Panc1 (cell line): ENCODE results near the gene TSPYL4. TPM values are rescaled to one million over a fixed set of nuclear protein-coding genes. Genes with fewer than 3 reads are reported as not detected.

ENCODE experiments used
- ATAC-seq: fragments of 200-7000 bp; cut with Tn5 transposase; 2 replicates; pipeline ENCODE4 v1.9.1; 2020; ENCODE audit warnings: mild to moderate bottlenecking, moderate library complexity
- Bru-seq: library from RNA; stranded (reverse); fragments of 400-500 nt; gene quantifications from one replicate; lab custom pipeline; 2021; lab: Mats Ljungman, UMichigan
- BruChase-seq, 2 experiments: library from RNA; stranded (reverse); fragments of 400-500 nt; gene quantifications; one replicate each; lab custom pipeline; 2021; lab: Mats Ljungman, UMichigan
- BruUV-seq: library from RNA; stranded (reverse); fragments of 400-500 nt; replicated peaks from 2 replicates; lab custom pipeline; 2021; lab: Mats Ljungman, UMichigan
- CTCF ChIA-PET: fragments of 300-600 bp; sonication (Branson Sonifier 250); formaldehyde crosslinking; loops from one replicate; lab custom pipeline; 2022; ENCODE audit warnings: antibody characterized with exemption; lab: Charles Lee
- POLR2A ChIA-PET: fragments of 300-600 bp; sonication (Branson Sonifier 250); formaldehyde crosslinking; loops from one replicate; lab custom pipeline; 2022; ENCODE audit warnings: antibody characterized with exemption; lab: Charles Lee
- DNase-seq: peaks from one replicate; pipeline ENCODE4 v3.0.0-alpha.2; 2010; ENCODE audit warnings: low read depth, low spot score
- H3K27ac ChIP-seq: 2 replicates; pipeline ENCODE4 v1.5.1; 2011; ENCODE audit warnings: mild to moderate bottlenecking, low read length, inconsistent platforms
- H3K27me3 ChIP-seq: fragments of 200-500 bp; sonication (Bioruptor generic); 2 replicates; pipeline ENCODE4 v1.6.0; 2014; ENCODE audit warnings: low read length, inconsistent platforms; ENCODE audit not compliant: control insufficient read depth, insufficient read depth
- H3K36me3 ChIP-seq: fragments of 200-500 bp; sonication (Bioruptor generic); 2 replicates; pipeline ENCODE4 v1.5.1; 2014; ENCODE audit warnings: inconsistent platforms, mild to moderate bottlenecking, low read length, moderate library complexity; ENCODE audit not compliant: control insufficient read depth, insufficient read depth
- H3K4me1 ChIP-seq: 2 replicates; pipeline ENCODE4 v1.5.1; 2011; ENCODE audit warnings: inconsistent platforms, mild to moderate bottlenecking, low read length, moderate library complexity; ENCODE audit not compliant: control insufficient read depth, insufficient read depth
- H3K4me3 ChIP-seq, 2 experiments: 2 replicates each; pipeline ENCODE4 v1.5.1; 2011 to 2012; ENCODE audit warnings: low read depth in 2 of 2, low read length in 2 of 2, mild to moderate bottlenecking in 2 of 2, inconsistent platforms in 1 of 2, moderate library complexity in 1 of 2
- H3K9me3 ChIP-seq: fragments of 200-500 bp; sonication (Bioruptor generic); 2 replicates; pipeline ENCODE4 v1.5.1; 2014; ENCODE audit warnings: low read depth, mild to moderate bottlenecking, inconsistent platforms, low read length, moderate library complexity; ENCODE audit not compliant: control insufficient read depth, insufficient read depth
- POLR2AphosphoS5 ChIP-seq: IDR thresholded peaks from 2 replicates; pipeline ENCODE4 v1.6.1; 2012; ENCODE audit warnings: mild to moderate bottlenecking, low read depth, low read length, moderate library complexity
- SIN3A ChIP-seq: IDR thresholded peaks from 2 replicates; pipeline ENCODE4 v1.6.1; 2012; ENCODE audit warnings: low read depth, mild to moderate bottlenecking, low read length, moderate library complexity, borderline replicate concordance; ENCODE audit not compliant: insufficient read depth
- TCF7L2 ChIP-seq: IDR thresholded peaks from 2 replicates; pipeline ENCODE4 v1.6.1; 2011; ENCODE audit warnings: mild to moderate bottlenecking, low read depth, low read length, inconsistent platforms
- in situ Hi-C: cut with HindIII; loops from 2 replicates; pipeline ENCODE4 v1.10.0; 2016; ENCODE audit warnings: low sequenced_read_pairs, low pct_unique_long_range_greater_than_20kb
- intact Hi-C: fragments of 100-400 bp; cut with micrococcal nuclease; formaldehyde crosslinking; loops from one replicate; pipeline ENCODE4 v1.10.0; 2022; ENCODE audit not compliant: unreplicated experiment
- long read RNA-seq: library from polyadenylated mRNA; unstranded; transcript quantifications from one replicate; pipeline ENCODE4 v2.0.0, GENCODE V29; 2021; ENCODE audit not compliant: unreplicated experiment
- polyA plus RNA-seq: library from polyadenylated mRNA; unstranded; fragments of >200 nt; gene quantifications from one replicate; pipeline ENCODE4 v1.2.1, GENCODE V29; 2012; ENCODE audit warnings: missing spikeins; ENCODE audit not compliant: insufficient read length
- total RNA-seq: library from RNA; stranded (reverse); gene quantifications from one replicate; pipeline ENCODE4 v1.2.1, GENCODE V29; 2021; ENCODE audit not compliant: unreplicated experiment
- TF ChIP-seq, protein P1 (sequence below), 2 experiments: IDR thresholded peaks; 2 replicates each; pipeline ENCODE4 v1.6.1; 2011 to 2012; ENCODE audit warnings: low read depth in 2 of 2, control low read depth in 1 of 2, low read length in 1 of 2, mild to moderate bottlenecking in 1 of 2, moderate library complexity in 1 of 2; ENCODE audit not compliant: insufficient read depth in 1 of 2
- TF ChIP-seq, protein P2 (sequence below): fragments of 450-650 bp; IDR thresholded peaks from 2 replicates; pipeline ENCODE4 v1.5.1; 2017; ENCODE audit warnings: mild to moderate bottlenecking

Gene TSPYL4
- total RNA-seq, result 7.6 TPM
- 3.7 TPM for polyA plus RNA-seq
- Bru-seq, nascent RNA, result percentile 79 among the genes with signal in this experiment
- percentile 82 among the genes with signal in this experiment for BruChase-seq, experiment 1, labeled RNA remaining after a 2-hour chase
- percentile 79 among the genes with signal in this experiment for BruChase-seq, experiment 2, labeled RNA remaining after a 6-hour chase
- long read RNA-seq, partial matches to known transcripts, result 0 of 2 reads
- long read RNA-seq, other reads (novel, unspliced or antisense), result 2 of 2 reads

DNA sequence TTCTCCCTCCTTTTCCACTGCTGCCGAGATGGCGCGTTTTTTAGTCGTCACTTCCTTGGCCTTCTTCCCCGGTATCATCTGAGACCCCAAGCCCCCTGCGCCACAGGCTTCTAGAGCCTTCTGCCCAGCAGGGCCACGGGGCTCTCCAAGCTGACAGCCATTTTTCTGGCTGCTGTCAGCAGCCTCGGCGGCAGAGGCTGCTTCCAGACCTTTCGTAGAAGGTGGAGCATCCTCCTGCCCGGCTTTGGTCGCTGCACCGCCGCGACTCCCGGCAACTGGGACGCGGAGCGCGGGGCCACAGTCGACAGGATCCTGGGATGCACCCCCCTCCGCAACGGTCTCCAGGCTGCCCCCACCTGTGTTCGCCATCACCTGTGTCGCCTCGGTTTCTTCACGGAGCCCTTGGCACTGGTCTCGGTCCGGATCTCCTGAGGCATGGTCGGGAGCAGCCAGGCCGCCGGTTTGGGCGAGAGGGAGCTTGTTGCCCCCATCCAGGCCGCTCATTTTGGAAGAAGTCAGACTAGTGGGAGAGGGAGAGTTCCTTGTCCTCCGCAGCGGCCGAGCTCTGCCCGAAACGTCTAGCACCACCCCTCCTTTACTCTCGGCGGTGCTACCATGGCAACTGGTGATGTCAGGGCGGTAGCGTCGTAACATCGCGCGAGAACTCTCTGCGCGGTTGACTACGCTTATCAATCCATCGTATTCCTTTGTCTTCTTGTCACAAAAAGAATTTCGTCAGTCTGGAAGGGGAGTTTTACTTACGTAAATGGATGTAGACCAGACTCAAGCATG lies at the start of gene TSPYL4:
TSS of gene TSPYL4 (minus strand) at position 571 of the 792 bp plus-strand sequence. CDS start at position 504, 67 bp downstream.
- intact Hi-C loops (no loop called here), in situ Hi-C loops (no loop called here)
- CTCF ChIA-PET, result no interaction called here

DNA sequence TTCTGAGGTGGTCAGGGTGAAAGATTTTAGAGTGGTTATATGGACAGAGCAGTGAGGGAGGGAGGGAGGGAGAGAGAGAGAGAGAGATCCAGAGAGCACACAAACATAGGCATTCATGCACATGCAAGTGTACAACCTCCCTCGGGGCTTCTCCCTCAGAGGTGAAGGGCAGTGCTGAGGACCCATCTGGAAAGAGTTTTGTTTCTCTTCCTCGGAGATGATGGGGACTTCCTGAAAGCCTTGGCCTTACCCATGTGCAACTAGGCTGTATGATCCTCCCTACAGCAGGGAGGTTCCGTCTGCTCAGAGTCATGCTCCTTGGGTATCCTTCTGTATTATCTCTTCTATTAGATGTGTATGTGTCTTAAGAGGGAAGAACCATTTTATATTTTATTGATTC lies 47.2 kb upstream of the TSPYL4 start:
- no peak overlapping the region for H3K27ac ChIP-seq
- in situ Hi-C loops (no loop called here), intact Hi-C loops (no loop called here)
- H3K36me3 ChIP-seq, result no peaks in the 10 kb centered on the region
- ChIA-PET POLR2A (no interaction called here), CTCF (no interaction called here)
- H3K4me1 ChIP-seq, result no peaks in the 10 kb centered on the region
- H3K4me3 ChIP-seq, result no peak overlapping the region
- BruUV-seq, result no TSS peak
- peaks cover 9% of the 10 kb centered on the region for H3K27me3 ChIP-seq
- DNase-seq, result no peak
- TF ChIP-seq SIN3A (no peak), TCF7L2 (no peak), POLR2AphosphoS5 (no peak)
- TF ChIP-seq, protein P1, sequence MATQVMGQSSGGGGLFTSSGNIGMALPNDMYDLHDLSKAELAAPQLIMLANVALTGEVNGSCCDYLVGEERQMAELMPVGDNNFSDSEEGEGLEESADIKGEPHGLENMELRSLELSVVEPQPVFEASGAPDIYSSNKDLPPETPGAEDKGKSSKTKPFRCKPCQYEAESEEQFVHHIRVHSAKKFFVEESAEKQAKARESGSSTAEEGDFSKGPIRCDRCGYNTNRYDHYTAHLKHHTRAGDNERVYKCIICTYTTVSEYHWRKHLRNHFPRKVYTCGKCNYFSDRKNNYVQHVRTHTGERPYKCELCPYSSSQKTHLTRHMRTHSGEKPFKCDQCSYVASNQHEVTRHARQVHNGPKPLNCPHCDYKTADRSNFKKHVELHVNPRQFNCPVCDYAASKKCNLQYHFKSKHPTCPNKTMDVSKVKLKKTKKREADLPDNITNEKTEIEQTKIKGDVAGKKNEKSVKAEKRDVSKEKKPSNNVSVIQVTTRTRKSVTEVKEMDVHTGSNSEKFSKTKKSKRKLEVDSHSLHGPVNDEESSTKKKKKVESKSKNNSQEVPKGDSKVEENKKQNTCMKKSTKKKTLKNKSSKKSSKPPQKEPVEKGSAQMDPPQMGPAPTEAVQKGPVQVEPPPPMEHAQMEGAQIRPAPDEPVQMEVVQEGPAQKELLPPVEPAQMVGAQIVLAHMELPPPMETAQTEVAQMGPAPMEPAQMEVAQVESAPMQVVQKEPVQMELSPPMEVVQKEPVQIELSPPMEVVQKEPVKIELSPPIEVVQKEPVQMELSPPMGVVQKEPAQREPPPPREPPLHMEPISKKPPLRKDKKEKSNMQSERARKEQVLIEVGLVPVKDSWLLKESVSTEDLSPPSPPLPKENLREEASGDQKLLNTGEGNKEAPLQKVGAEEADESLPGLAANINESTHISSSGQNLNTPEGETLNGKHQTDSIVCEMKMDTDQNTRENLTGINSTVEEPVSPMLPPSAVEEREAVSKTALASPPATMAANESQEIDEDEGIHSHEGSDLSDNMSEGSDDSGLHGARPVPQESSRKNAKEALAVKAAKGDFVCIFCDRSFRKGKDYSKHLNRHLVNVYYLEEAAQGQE (IDR thresholded peaks at IDR 0.05; ENCODE audit: insufficient read depth in 1 of 2, low read depth in 2 of 2, low read length in 1 of 2), result no peak
- TF ChIP-seq, protein P2, sequence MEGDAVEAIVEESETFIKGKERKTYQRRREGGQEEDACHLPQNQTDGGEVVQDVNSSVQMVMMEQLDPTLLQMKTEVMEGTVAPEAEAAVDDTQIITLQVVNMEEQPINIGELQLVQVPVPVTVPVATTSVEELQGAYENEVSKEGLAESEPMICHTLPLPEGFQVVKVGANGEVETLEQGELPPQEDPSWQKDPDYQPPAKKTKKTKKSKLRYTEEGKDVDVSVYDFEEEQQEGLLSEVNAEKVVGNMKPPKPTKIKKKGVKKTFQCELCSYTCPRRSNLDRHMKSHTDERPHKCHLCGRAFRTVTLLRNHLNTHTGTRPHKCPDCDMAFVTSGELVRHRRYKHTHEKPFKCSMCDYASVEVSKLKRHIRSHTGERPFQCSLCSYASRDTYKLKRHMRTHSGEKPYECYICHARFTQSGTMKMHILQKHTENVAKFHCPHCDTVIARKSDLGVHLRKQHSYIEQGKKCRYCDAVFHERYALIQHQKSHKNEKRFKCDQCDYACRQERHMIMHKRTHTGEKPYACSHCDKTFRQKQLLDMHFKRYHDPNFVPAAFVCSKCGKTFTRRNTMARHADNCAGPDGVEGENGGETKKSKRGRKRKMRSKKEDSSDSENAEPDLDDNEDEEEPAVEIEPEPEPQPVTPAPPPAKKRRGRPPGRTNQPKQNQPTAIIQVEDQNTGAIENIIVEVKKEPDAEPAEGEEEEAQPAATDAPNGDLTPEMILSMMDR, result no peak
- ATAC-seq, result no peak
- H3K9me3 ChIP-seq, result peaks cover 4% of the 10 kb centered on the region; the same call in 1 of the 2 replicates

More for the DNA sequence above, at the start of gene TSPYL4:
- Histone ChIP-seq H3K4me1 (peaks cover 32% of the 10 kb centered on the region), H3K27ac (peak within 1 kb of the TSS; percentile 99), H3K4me3 (peak within 1 kb of the TSS; percentile 96 to 97), H3K27me3 (no peaks in the 10 kb centered on the region), H3K9me3 (no peaks in the 10 kb centered on the region), H3K36me3 (no peaks in the 10 kb centered on the region; the same call in 1 of the 2 replicates)
- DNase-seq (peak; percentile 93), ATAC-seq (peak; percentile 99)
- BruUV-seq, result no TSS peak
- TF ChIP-seq POLR2AphosphoS5, result peak; percentile 92
- peak; percentile 49 for TF ChIP-seq TCF7L2
- TF ChIP-seq, protein P2, result no peak
- peak; percentile 76; the same call in 1 of the 2 replicates for TF ChIP-seq SIN3A
- POLR2A ChIA-PET, result interaction anchor here (0.6 kb wide), 1 partner anchor 119 kb away, joined by 5 read pairs; no protein-coding TSS in a partner anchor
